NCI-H2081 treated with DMSO at 0.1 percent for 48 hours (cell line): ENCODE results near the gene PAM16.
"Not testable (repeated sequence)": the region's sequence is repeated elsewhere in the genome, so short reads cannot be mapped to it uniquely, and the experiment has no call there.

Experiments used
- DNase-seq: peaks from one replicate; lab custom pipeline; 2025; lab: John Stamatoyannopoulos, UW

PAM16 gene

GRCh38 chr16:4334724-4335495, 16.2 kb downstream of the PAM16 start:
- no peak for DNase-seq

- not testable (repeated sequence) for DNase-seq
Measured at GRCh38 chr16:4333714-4334113, 17.4 kb downstream of the PAM16 start.

DNA sequence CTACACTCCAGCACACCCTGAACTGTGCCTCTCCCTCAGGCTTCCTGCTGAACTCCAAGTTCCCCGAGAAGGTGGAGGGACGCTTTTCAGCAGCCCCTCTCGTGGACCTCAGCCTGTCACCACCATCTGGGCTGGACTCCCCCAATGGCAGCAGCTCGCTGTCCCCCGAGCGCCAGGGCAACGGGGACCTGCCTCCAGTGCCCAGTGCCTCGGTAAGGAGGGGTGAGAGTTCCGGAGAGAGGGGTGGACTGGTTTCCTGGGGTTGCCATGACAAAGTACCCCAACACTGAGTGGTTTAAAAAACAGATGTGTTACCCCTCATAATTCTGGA, 17.8 kb downstream of the PAM16 start:
- DNase-seq: no peak

GRCh38 chr16:4332623-4333307, 18.4 kb downstream of the PAM16 start:
- no peak for DNase-seq

DNA sequence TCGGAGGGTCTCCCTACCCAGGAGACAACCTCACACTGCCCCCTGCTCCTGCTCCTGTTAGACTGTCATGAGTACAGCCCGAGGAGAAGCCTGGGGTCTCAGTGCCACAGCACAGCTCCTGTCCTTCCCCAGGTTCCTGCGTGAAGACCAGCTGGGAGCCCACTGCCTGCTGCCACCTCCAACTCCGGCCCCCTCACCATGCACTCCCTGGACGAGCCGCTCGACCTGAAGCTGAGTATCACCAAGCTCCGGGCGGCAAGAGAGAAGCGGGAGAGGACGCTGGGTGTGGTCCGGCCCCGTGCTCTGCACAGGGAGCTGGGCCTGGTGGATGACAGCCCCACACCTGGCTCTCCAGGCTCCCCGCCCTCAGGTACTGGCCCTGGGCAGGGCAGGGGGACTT, 19.0 kb downstream of the PAM16 start:
- no peak for DNase-seq

DNA sequence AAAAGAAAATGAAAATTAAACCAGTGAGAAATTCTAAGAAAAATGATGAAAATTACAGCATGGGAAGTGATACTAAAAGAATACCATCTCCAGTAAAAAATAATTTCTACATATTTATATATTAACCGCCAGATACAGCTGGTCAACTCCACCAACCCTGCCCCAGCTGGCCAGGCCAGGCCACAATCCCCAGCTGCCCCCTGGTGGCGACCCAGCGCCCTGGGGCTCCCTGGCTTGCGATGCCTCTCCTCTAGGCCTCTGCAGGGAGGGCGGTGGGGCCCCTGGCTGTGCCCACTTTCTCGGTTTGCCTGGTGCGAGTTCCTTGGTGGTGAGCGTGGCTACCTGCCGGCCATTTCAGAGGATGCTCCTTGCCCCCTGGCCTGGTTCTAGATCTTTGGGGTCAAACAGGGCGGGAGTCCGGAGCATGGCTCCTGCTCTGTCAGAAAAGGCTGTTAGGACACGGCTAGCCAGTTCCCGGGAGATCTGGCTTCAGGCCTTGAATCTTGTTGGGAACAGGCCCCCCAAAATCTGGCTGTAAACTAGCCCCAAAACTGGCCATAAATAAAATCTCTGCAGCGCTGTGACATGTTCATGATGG, 20.7 kb downstream of the PAM16 start:
- DNase-seq: no peak

GRCh38 chr16:4328782-4329775, 22.0 kb downstream of the PAM16 start:
- DNase-seq: no peak

DNA sequence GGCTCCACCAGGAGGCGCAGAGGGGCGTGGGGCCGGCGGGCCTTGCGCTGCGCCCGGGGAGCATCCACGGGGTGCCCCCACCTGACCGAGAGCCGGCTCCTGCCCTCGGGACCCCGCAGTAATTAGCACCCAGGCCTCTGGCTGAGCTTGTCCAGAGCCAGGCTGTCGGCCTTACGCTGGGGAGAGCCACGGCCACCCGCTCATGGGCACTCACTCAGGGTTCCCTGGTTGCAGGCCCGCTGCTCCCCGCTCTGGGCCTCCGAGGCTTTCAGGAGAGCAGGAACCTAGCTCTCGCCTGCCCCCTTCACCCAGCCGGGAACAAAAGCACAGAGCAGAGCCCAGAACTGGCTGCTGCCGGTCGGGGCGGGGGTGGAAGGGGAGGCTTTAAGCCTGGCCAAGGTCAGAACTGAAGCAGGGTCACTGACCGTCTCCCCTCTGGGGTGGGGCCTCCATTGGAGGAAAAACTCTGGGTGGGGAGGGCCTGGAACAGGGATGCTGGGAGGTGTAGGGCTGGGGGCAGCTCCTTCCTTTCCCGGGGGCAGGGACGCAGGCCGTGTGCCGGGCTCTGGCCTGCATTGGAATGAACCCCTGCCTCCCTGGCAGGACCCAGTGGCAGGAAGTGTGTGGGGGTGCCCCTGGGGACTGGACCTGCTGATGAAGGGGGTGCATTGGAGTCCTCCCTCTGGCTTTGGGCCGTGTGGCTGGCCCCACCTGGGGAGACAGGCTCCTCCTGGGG, 22.9 kb downstream of the PAM16 start:
- DNase-seq: no peak

DNA sequence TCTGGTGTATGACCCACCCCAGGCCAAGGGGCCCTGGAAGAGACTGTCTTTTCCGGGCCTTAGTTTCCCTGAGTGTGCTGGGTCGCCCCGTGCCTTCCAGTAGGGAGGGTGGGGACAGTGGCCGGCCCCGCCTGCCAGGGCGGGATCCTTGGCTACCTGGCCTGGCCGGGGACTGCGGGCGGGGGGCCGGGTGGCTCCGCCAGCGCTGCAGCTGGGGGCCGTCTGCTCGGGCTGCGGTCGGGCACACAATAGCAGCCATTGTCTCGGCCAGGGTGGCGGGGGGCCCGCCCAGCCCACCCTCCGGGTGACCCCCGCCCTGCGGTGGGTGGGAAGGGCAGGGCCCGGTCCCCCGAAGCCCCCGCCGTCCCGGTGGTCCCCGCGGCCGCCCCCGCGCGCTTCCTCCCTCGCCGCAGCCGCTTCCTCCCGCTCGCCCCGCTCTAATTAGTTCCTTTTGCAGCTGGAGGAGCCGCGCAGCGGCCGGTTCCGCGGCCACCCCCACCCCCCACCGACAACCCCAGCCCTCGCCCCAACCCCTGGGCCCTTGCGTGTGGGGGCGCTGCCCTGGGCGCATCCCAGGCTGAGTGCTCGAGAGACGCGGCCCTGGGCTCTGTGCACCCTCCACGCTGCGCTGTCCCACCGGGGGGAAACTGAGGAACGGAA, 23.6 kb downstream of the PAM16 start:
- DNase-seq: no peak

- DNase-seq: no peak
Measured at GRCh38 chr16:4325253-4325758, 25.8 kb downstream of the PAM16 start.

- no peak for DNase-seq
Measured at GRCh38 chr16:4324492-4325252, 26.4 kb downstream of the PAM16 start.

GRCh38 chr16:4323845-4324488, 27.2 kb downstream of the PAM16 start:
- no peak for DNase-seq

DNA sequence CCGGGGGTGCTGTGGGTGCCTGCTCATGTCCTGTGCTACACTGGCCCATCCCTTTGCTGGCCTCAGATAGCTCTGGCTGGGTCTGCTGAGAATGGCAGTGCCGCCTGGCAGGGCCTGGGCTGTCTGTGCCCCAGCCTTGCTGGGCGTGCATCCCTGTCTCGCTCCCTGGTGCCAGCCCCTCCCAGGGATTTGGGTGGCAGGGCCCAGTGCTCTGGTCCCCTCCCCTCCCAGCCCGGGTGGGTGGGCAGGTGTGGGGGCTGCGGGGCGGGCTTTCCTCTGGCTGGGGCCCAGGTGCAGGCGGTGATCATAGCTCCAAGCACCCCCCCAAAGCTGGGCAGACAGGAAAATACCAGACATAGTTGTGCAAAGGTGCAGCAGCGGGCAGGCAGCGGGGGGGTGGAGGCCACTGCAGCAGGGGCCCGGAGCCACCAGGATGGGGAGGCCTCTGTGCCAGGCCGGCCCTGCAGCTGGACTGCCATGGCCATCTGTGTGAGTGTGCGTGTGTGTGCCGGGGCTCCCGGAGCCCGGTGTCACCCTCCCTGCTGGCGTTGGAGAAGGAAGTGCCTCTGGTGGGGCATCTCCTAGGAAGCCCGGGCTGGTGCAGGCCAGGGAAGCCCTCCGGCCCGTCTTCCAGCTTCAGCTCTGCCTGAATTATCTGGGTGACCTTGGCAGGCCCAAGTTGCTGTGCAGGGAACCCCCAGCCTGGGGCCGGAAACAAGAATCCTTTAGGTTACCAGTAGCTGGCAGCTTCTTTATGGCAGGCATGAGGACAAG, 27.9 kb downstream of the PAM16 start:
- no peak for DNase-seq

DNA sequence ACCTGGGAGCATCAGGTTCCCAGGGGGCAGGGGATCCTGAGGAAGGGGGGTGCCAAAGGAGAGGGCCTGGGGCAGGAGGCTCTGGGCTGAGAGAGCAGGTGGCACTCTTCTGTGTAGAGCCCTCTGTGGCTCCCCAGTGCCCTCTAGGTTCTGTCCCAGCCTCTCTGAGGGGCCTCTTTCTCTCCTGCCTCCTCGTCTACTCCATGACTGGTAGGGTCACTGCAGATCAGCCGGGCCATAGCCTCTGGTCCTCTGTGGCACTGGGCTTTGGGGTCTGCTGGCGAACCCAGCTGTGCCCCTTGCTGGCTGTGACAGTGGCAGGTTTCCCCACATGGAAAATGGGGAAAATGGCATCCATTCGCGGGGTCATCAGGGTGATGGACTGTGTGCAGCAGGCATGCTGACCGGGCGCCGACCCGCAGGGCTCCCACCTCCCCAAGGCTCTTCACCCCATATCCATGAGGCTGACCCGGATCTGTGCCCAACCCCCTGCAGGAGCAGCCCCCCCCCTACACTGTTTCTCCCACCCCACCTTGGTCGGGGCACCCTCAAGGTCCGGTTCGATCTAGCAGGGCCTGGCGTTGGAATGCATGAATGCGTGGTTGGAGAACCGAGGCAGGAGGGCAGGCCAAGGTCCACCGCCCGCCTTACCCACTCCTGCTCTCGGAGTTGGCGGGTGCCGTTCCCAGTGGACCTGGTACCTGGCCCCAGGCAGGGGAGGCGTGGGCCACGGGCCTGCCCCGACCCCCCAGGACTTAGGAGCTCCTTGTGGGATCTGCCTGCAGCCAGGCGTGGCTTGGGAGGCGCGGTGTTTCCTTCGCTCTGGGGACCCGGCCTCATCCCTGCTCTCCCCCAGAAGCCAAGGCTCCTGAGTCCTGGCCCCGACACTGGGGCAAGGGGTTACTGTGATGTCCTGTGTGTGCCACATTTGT, 28.7 kb downstream of the PAM16 start:
- DNase-seq: no peak

DNA sequence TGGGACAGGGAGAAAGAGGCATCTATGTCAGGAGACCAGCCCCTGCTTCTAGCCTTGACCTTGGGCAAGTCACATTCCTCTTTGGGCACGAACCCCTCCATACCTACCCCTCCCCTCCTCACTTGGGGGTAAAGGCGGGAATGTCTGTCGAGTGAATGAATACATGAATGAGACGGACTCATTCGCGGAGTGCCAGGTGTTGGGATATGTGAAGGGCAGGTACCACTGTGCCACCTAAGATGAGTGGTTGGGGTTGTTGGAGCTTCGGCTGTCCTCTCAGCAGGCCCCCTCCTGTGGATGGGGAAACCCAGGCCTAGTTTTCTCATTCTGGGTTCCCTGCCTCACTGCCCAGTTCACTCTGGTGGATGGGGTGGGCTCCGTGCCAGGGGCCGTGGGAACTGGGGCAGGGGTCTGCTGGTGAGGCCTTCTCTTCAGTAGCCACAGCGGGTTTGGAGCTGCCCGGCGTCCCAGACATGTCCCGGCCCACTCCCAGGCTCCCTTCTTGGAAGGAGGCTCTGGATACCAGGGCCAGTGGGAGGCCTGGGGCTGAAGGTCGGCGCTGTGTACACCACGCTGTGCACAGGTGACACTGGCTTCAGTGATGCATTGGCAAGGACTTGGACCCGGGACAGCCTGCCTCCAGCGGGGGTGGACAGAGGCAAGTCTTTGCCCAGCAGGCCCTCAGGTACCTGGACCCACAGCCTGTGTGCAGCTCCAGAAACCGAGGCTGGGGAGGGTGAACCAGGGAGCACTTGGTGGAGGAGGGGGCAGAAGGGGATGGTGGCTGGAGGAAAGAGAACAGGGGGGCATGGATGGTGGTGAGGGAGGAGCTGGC, 29.6 kb downstream of the PAM16 start:
- no peak for DNase-seq

- DNase-seq: no peak
Measured at GRCh38 chr16:4320571-4321137, 30.5 kb downstream of the PAM16 start.
